Glomerular visceral epithelial cell (primary cell): Measurements from ENCODE around the gene GP1BB.

Source experiments
- DNase-seq: peaks from one replicate; pipeline ENCODE4 v3.0.0-alpha.2; 2016; ENCODE audit errors: extremely low spot score

Gene GP1BB

GRCh38 chr22:19766511-19767426 lies 43.4 kb downstream of the GP1BB start:
- DNase-seq, result peak; percentile 9

DNA sequence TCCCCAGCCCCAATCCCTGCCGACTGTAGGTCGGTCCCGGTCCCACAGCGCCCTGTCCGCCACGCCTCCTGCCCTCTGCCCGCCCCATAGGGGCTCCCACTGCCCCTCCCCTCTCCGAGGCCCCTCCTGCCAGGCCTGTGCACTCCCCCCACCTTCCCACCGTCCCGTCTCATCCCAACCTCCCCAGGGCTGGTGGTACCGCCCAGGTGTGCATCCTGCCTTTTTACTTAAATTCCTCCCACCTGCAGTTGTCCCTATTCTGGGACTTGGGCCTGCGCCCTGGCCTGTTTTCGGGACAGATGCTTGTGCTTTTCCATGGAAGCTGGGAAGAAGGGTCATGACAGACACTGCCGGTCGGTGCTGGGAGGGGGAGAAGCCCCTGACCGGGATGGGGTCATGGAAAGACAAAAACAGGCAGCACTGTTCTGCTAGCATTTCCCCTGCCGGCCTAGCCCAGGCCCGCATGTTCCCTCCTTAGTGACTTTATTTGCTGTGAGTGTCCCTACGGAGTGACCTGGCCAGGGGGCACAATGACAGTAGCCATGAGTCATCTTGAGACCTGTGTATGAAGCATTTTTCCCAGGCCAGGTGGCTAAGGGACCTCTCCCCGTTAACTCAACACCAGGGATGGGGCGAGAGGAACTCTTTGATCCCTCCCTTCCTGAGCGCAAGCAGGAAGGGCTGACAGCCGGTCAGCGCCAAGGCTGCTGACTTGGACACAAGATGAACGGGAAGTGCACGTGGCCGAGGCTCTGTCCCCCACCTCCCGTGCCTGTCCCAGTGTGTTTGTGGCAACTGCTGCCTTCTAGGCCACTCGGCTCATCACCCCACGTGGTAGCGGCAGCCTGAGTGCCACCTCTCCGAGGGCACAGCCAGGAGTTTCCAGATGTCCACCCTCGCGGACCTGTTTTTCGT lies 44.3 kb downstream of the GP1BB start:
- no peak for DNase-seq

DNA sequence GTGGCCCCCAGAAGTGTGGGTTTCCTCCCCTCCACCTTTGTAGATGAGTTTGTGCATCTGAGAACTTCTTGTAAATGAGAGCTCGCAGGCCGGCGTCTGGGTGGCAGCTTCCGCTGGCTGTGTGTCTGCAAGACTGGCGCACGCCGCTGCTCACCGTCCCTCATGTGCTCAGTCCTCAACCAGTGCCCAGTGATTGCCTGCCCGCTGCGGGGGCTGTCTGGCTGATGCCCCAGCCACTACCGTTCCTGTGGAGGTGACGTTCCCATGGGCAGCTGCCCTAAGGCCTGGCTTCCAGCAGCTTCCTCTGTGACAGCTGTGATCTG lies 46.0 kb downstream of the GP1BB start:
- no peak for DNase-seq

GRCh38 chr22:19770349-19771220 lies 47.2 kb downstream of the GP1BB start:
- DNase-seq, result no peak

- DNase-seq, result no peak
Measured at GRCh38 chr22:19772422-19772672, 49.0 kb downstream of the GP1BB start.

GRCh38 chr22:19772673-19773469 lies 49.5 kb downstream of the GP1BB start:
- DNase-seq, result no peak

GRCh38 chr22:19773470-19774040 lies 50.2 kb downstream of the GP1BB start:
- no peak for DNase-seq
